GM12864 (cell line): ENCODE results near the gene TMEM272.

Experiments
- DNase-seq: peaks from one replicate; pipeline ENCODE4 v3.0.0-alpha.2; 2011; ENCODE audit warnings: low read depth
- H3K4me3 ChIP-seq: 2 replicates; pipeline ENCODE4 v1.5.1; 2011; ENCODE audit warnings: mild to moderate bottlenecking, low read depth, low read length, control low read depth
- TF ChIP-seq, protein P1 (sequence below): IDR thresholded peaks from 2 replicates; pipeline ENCODE4 v1.5.1; 2011; ENCODE audit warnings: low read depth, mild to moderate bottlenecking, moderate library complexity, low read length, control low read depth, inconsistent platforms; ENCODE audit errors: missing control alignments

TMEM272 gene

DNA sequence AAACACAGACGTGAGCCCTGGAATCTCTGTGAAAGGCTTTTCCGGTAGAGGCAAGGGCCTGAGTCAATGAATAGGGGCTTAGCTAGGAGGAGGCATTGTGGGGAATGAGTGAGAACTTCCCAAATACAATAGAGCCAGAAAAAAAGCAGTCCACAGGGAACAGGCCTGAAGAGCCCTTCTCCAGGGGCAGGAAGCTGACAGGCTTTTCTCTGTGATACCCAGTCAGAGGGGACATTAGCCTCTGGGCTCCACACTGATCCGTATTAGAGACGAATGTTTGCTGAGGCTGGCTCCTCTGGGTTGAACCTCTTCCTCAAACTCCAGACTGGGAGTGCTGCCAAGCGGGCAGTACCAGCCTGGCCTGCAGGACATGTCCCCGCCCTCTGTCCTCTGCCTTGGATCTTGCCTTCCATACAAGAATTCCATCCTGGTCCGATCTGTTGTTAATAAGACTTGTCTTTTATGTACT, 43.3 kb downstream of the TMEM272 start:
- TF ChIP-seq, protein P1, sequence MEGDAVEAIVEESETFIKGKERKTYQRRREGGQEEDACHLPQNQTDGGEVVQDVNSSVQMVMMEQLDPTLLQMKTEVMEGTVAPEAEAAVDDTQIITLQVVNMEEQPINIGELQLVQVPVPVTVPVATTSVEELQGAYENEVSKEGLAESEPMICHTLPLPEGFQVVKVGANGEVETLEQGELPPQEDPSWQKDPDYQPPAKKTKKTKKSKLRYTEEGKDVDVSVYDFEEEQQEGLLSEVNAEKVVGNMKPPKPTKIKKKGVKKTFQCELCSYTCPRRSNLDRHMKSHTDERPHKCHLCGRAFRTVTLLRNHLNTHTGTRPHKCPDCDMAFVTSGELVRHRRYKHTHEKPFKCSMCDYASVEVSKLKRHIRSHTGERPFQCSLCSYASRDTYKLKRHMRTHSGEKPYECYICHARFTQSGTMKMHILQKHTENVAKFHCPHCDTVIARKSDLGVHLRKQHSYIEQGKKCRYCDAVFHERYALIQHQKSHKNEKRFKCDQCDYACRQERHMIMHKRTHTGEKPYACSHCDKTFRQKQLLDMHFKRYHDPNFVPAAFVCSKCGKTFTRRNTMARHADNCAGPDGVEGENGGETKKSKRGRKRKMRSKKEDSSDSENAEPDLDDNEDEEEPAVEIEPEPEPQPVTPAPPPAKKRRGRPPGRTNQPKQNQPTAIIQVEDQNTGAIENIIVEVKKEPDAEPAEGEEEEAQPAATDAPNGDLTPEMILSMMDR, result no peak
- no peak overlapping the region for H3K4me3 ChIP-seq
- DNase-seq, result no peak

DNA sequence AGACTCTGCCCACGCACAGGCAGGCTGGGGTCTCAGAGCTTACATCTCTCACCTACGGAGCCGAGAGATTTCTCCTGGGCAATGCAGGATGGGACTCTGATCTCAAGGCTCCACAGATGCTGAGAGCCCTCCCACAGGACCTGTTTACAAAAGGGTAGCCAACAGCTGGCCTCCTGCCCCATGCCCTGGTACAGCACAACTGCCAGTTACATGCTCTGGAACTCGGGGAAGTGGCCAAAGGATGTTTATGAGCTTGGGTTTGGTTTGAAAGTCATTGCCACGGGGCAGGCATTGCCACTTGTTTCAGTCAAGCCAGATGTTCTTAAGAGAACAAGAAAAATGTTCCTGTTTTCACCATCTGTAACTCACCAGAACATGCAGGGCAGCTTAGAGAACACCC, 44.5 kb downstream of the TMEM272 start:
- no peak overlapping the region for H3K4me3 ChIP-seq
- no peak for DNase-seq
- TF ChIP-seq, protein P1, result no peak

DNA sequence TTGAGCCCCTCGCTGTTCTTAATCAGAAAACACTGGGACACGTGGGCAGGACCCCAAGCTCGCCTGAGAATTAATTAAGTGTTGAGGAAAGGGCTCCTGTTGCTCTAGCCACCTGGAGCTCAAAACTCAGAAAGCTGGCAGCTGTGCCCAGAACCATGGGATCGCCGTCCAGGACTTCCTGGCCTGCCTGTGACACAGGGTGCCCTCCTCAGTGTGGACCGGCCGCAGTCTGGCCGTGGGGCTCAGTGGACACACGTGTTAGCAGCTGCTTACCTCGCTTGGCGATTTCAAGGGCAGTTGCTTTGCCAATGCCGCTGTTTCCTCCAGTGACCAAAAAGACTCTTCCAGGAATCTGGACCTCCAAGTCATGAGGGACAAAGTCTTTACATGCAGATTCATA, 45.7 kb downstream of the TMEM272 start:
- H3K4me3 ChIP-seq, result no peak overlapping the region
- TF ChIP-seq, protein P1, result no peak
- DNase-seq, result no peak

DNA sequence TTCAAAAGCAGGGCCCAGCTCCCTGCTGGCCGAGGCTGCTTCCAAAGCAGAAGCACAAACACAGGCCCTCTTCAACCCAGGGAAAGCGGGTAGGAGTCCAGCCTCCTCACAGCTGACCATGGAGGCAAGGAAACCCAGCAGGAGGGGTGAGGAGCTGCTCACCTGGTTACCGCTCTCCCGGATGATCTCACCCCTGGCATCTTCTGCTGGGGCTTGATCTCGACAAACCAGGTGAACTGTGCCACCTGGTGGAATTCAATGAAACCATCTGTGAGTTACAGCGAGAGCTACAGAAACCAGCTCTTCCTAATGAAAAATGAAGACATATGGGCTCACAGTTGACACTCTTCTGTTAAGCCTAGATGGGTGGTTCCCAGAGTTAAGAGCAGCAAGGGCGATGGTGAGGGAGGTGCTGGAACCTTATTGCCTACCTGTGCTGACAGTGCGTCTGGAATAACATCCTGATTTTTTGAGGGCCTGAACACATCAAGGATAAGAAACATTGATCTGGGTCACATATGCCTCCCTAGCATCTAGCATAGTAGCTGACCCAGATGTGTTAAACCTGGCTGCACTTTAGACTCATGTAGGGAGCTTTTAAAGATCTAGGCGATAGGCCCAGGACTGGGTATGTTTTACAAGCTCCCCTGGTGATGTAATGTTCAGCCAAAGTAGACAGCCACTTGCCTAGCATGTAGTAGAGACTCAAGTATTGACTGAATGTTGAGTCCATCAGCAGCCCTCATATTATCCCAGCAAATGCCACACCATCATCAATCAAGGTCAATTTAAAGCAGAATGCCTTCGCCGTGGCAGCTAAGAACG, 47.1 kb downstream of the TMEM272 start:
- DNase-seq, result no peak
- TF ChIP-seq, protein P1, result peak; percentile 66
- no peak overlapping the region for H3K4me3 ChIP-seq

DNA sequence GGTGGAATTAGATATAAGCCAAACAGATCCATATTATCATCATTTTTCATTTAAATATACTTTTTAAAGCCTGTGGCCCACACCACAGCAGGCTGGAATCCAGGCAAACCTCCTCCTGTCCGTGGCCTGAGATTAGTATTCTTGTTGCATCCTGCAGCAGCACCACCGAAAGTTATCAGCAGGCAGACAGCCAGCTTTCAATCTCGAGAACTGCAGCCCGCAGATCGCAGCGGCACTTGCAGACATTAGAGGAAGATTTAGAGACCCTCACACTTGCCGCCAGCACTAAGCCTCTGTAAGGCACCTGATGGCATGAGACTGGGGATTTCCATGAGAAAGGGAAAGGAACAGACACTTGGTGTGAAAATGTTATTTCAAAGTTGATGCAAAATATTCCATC, 48.4 kb downstream of the TMEM272 start:
- DNase-seq, result no peak
- TF ChIP-seq, protein P1, result no peak
- H3K4me3 ChIP-seq, result no peak overlapping the region

DNA sequence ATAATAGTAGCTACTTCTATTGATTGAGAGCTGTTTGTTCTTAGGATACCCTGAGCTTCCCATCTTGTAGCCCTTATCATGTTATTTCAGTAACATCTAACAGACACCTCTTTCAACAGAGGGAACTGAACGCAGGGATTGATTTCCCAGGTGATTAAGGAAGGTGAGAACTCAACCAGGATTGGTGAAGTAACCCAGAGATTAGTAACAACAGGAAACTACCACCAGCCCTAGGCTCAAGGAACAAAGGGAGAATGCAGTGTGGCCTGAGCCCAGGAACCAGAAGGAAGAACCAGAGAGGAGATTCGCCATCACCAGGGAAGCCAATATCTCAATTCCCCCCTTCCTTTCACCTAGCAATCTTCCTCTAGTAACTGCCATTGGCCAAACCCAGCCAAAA, 49.6 kb downstream of the TMEM272 start:
- H3K4me3 ChIP-seq, result no peak overlapping the region
- TF ChIP-seq, protein P1, result no peak
- DNase-seq, result no peak

DNA sequence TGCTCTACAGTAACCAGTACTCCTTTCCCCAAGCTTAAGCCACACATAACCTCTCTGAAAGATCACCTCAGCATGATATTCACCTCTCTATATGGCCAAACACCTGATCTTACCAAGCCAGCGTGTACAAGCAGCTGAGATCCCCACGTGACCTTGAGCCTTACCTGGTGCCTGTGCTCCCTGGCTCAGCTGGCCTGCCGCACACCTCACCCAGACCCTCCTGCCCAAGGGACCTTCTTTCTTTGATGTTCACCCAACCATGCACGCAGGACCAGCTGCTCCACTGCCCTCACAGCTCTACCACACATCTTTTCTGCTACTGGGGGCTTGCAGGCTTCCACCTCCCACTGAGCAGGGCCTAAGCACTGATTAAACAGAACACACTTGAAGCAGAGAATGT, 50.0 kb downstream of the TMEM272 start:
- no peak for DNase-seq
- no peak overlapping the region for H3K4me3 ChIP-seq

More for the DNA sequence above, 50.0 kb downstream of the TMEM272 start:
- TF ChIP-seq, protein P1, result no peak
